HEK293T (cell line): ENCODE measurements around the gene MYL10.

Experiments used
- ARNT ChIP-seq: fragments of 450-650 bp; IDR thresholded peaks from 2 replicates; pipeline ENCODE4 v1.6.1; 2017; ENCODE audit warnings: mild to moderate bottlenecking
- ELF4 ChIP-seq: fragments of 450-650 bp; IDR thresholded peaks from 2 replicates; pipeline ENCODE4 v1.6.1; 2017; ENCODE audit warnings: antibody characterized with exemption
- FOXK2 ChIP-seq: fragments of 450-650 bp; IDR thresholded peaks from 2 replicates; pipeline ENCODE4 v1.6.1; 2016; ENCODE audit warnings: mild to moderate bottlenecking
- FOXM1 ChIP-seq: fragments of 450-650 bp; IDR thresholded peaks from 2 replicates; pipeline ENCODE4 v1.6.1; 2017; ENCODE audit warnings: mild to moderate bottlenecking, borderline replicate concordance
- PKNOX1 ChIP-seq: fragments of 450-650 bp; IDR thresholded peaks from 2 replicates; pipeline ENCODE4 v1.6.1; 2016
- SP1 ChIP-seq: fragments of 450-650 bp; IDR thresholded peaks from 2 replicates; pipeline ENCODE4 v1.6.1; 2017

GRCh38 chr7:101582971-101583370, 46.1 kb downstream of the MYL10 start:
- TF ChIP-seq FOXM1 (no peak), ARNT (no peak), FOXK2 (no peak), PKNOX1 (no peak), ELF4 (no peak), SP1 (no peak)
